Astrocyte (in vitro differentiated cells and primary cell): ENCODE results near the gene PROX2.

Source experiments
- EZH2 ChIP-seq: IDR thresholded peaks from 2 replicates; pipeline ENCODE4 v1.6.1; 2012; ENCODE audit warnings: mild to moderate bottlenecking, low read length, inconsistent platforms; ENCODE audit not compliant: insufficient read depth
- TF ChIP-seq, protein P1 (sequence below): IDR thresholded peaks from 2 replicates; pipeline ENCODE4 v1.5.1; 2011; ENCODE audit warnings: low read depth, mild to moderate bottlenecking, inconsistent platforms, low read length, moderate library complexity; ENCODE audit not compliant: insufficient read depth

DNA sequence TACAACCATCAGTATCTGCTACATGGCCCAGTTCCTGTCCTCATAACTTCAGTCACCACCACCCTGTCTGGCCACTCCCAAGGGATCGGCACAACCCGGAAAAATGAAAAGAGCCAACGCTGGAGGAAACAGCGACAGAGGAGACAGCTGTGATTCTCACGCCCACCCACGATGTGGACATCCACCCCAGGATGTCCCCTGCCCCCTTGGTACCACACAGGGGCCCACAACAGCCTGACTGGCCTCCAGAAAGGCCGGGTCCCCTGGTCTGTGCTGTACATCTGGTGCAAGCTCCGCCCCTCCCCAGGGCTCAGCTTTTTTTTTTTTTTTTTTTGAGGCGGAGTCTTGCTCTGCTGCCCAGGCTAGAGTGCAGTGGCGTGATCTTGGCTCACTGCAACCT, 34.6 kb upstream of the PROX2 start:
- TF ChIP-seq, protein P1, sequence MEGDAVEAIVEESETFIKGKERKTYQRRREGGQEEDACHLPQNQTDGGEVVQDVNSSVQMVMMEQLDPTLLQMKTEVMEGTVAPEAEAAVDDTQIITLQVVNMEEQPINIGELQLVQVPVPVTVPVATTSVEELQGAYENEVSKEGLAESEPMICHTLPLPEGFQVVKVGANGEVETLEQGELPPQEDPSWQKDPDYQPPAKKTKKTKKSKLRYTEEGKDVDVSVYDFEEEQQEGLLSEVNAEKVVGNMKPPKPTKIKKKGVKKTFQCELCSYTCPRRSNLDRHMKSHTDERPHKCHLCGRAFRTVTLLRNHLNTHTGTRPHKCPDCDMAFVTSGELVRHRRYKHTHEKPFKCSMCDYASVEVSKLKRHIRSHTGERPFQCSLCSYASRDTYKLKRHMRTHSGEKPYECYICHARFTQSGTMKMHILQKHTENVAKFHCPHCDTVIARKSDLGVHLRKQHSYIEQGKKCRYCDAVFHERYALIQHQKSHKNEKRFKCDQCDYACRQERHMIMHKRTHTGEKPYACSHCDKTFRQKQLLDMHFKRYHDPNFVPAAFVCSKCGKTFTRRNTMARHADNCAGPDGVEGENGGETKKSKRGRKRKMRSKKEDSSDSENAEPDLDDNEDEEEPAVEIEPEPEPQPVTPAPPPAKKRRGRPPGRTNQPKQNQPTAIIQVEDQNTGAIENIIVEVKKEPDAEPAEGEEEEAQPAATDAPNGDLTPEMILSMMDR = no peak
- TF ChIP-seq EZH2 = no peak
